ENCODE measurements around the gene COQ6.
"Not testable (repeated sequence)": the region's sequence is repeated elsewhere in the genome, so short reads cannot be mapped to it uniquely, and the experiment has no call there.

Gene COQ6

DNA sequence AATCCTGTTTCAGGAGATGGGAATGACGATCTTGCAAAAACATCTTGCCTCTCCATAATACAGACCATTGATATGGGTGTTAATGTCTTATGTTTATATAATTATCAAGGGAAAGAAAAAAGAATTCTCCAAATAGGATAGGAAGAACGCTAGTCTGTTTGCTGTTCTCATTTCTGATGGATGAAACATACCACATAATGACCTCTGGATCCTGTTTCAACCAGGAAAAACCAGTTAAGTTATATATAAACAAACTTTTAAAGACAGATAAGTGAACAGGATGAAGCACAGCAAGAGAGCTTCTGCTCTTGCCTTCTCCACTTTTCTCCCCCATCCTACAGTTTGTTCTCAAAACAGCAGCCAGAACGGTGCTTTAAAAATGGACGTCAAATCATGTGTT is 27.8 kb downstream of the COQ6 start:
- no peak for DNase-seq (ENCODE audit: low read depth in 4 of 4, low spot score in 1 of 4)

DNA sequence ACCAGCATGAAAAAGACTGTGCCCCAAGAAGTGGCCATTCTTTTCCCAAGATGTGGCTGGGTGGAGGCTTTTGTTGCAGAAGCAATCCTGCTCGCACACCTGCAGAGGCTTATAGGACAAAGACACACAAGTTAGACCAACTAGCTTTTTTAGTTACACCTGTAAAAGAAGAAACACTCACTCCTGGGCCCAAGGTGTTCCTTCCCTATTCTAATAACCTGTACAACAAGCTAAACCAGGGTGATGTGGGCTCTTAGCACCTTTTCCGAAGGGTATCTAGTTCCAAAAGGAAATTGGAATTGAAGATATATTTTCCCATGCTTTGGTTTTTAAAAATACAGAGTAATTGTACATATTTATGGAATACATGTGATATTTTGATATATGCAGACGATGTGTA is 38.0 kb downstream of the COQ6 start:
- DNase-seq (ENCODE audit: low read depth in 4 of 4, low spot score in 1 of 4): no peak

DNA sequence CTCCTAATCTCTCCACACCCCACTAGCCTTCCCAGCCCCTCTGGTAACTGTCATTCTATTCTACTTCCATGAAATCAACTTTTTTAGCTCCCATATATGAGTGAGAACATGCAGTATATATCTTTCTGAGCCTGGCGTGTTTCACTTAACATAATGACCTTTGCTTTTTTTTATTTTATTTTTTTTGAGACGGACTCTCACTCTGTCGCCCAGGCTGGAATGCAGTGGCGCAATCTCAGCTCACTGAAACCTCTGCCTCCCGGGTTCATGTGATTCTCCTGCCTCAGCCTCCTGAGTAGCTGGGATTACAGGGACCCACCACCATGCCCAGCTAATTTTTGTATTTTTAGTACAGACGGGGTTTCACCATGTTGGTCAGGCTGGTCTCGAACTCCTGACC is 38.6 kb downstream of the COQ6 start:
- DNase-seq (ENCODE audit: low read depth in 4 of 4, low spot score in 1 of 4): not testable (repeated sequence)

DNA sequence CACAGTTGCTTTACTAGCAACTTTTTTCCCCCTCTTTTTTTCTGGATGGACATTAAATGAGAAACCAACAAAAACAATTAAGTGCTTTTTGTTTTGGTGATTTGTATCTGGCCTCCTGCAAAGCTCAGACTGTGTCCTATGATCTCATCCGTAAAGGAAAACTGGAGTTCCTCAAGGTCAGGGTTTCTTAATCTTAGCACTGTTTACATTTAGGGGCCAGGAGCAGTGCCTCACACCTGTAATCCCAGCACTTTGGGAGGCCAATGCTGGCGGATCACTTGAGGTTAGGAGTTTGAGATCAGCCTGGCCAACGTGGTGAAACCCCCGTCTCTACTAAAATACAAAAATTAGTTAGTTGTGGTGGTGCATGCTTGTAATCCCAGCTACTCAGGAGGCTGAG is 41.0 kb downstream of the COQ6 start:
- DNase-seq (ENCODE audit: low read depth in 4 of 4, low spot score in 1 of 4): no peak

DNA sequence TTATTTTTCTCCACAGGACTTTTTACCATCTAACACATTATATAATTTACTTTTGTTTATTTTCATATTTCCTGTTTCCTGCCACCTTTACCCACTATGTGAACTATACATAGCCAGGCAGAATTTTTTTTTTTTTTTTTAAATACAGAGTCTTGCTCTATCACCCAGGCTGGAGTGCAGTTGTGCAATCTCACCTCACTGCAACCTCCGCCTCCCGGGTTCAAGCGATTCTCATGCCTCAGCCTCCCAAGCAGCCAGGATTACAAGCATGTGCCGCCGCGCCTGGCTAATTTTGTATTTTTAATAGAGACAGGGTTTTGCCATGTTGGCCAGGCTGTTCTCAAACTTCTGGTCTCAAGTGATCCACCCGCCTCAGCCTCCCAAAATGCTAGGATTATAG is 44.8 kb downstream of the COQ6 start:
- not testable (repeated sequence) for DNase-seq (ENCODE audit: low read depth in 4 of 4, low spot score in 1 of 4)

DNA sequence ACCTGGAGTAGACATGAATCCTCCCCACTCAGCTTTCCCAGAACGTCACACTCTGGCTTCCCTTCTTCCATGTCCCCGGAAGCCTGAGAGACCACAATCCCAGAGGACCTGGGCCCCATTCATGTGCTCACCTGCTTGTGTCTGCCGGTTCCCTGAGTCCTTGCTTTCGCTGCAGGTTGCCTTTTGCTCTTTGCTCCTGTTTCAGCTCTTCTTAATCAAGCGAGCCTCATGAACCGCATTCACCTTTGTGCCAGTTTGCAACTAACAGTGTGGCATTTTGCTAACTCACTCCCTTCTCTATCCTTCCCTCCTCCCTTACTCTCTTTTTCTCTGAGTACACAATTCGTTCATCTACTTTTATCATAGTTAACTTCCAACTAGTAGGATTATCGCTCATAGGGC is 45.9 kb downstream of the COQ6 start:
- DNase-seq (ENCODE audit: low read depth in 4 of 4, low spot score in 1 of 4): no peak

DNA sequence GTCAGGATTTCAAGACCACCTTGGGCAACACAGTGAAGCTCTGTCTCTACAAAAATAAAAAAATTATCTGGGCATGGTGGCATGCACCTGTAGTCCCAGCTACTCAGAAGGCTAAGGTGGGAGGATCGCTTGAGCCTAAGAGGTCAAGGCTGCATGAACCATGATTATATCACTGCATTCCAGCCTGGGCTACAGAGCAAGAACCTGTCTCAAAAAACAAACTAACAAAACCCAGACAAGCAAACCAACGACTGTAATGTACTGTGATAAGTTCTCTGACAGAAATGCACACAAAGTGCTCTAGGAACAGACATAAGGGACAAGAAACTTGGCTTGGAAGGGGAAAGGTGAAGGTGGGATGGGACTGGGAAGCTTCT is 46.6 kb downstream of the COQ6 start:
- DNase-seq (ENCODE audit: low read depth in 4 of 4, low spot score in 1 of 4): no peak

DNA sequence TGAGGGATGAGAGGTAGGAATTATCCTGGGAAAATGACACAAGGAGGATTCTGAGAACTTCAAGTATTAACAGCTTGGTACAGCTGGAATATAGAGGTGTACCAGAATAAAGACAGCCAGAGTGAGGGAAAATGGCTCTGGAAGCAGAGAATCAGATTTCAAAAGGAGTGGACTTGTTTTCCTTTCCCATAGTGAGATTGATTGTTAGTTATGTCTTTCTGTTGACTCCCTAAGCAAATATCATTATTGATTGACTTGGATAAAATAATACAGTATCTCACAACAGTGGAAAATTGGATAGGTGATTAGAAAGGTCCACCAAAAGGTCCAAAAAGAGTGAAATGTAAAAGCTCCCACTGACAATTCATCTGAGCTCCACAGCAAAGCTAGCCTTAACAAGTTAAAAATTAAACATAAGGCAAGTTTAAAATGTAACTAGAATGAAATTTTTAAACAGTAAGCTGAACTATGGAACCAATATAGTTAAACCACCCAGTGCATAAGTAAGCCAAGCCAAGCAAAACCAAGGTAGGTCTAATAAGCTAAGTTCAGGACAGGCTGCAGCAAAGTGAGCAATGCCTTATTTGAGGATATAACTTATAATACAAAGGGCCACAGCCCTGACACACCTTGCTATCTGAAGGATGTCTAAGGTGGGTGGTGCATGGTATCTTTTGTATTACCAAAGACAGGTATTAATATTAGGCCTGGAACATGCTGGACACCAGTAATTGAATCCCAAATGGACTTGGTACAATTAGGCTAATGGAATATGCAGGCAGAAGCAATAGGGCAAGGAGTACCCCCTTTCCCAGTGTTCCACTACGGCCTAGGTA is 47.2 kb downstream of the COQ6 start:
- DNase-seq (ENCODE audit: low read depth in 4 of 4, low spot score in 1 of 4): no peak

DNA sequence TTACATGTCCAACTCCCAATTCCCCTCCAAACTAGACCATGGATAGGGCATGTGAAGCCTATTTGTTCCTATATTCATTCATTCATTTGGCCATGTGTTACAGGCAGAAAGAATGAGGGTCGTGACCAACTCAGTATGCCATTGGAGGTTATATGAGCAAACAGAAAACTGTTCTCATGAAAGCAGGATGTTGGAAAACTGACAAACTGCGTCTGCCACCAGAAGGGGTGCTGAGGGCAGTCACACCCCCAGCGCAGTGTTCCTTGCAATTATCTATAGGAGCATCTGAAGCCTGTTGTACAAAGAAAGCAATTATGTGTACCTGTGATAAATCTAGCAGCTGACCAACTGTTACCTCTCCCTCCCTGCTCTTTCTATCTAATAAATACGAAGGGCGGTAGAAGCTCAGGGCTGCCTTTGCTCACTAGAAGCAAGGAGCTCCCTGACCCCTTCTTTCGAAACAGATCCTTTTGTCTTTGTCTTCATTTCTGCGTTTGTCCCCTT is 47.9 kb downstream of the COQ6 start:
- no peak for DNase-seq (ENCODE audit: low read depth in 4 of 4, low spot score in 1 of 4)

DNA sequence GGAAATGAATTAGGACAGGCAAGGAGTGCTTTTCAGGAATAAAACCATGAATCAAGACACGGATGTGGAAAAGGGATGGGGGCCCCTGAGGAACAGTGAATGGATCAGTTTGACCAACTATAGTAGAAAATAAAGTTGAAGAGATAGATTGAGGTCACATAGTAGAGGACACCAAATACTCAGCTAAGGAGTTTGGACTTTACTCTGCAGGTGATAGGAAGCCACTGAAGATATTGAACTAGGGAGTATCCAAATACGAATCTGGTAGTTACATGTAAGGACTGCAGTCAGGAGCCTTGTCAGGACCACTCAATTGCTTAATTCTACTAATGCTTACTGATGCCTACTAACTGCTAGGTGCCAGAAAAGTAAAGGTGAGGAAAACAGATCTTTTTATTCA is 48.6 kb downstream of the COQ6 start:
- no peak for DNase-seq (ENCODE audit: low read depth in 4 of 4, low spot score in 1 of 4)

DNA sequence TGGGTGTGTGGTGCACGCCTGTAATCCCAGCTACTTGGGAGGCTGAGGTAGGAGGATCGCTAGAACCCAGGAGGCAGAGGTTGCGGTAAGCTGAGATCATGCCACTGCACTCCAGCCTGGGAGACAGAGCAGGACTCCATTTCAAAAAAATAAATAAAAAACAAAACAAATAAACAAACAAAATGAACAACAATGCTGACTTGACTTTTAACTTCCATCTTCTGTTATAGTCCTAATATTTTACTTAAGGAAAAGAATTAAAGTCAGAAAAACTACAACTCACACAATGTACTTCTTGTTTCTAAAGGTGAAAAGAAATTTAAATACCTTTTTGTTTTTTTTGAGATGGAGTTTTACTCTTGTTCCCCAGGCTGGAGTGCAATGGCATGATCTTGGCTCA is 55.6 kb downstream of the COQ6 start:
- DNase-seq (ENCODE audit: low read depth in 4 of 4, low spot score in 1 of 4): not testable (repeated sequence)

DNA sequence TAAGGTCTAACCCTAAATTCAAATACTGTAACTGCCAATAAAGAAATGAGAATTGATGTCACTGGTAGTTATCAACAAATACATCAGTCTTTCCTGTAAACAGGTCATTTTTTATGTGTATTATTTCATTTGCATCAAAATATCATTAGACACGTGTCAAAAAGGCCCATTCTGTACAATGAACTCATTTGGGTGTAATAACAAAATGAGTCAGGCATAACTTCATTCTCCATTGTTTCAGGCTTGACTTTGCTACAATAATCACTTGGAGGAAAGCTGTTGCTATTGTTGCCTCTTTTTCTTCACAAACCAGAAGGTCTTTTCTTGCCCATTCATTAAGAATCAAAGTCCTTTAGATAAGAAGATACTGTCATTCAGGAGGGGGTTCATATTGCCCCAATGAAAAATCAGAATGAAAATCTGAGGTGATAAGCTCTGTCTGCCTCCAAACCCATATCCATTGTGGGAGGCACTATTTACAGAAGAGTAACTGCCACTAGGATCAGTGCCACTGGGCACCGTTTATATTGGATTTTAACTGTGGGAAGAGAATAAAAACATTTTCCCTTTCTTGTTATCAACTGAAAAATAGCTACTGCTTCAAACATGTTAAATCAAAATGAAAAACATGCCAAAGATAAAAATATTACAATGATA is 58.9 kb downstream of the COQ6 start:
- DNase-seq (ENCODE audit: low read depth in 4 of 4, low spot score in 1 of 4): no peak
